ENCODE measurements around the gene MTTP. TPM values are rescaled to one million over a fixed set of nuclear protein-coding genes. Genes with fewer than 3 reads are reported as not detected.

Gene MTTP
- polyA plus RNA-seq, 4 donors = 108 to 429 (median 220) TPM

GRCh38 chr4:99540277-99540939 lies 34.2 kb upstream of the MTTP start:
- Histone ChIP-seq H3K27me3 (ENCODE audit: control insufficient read depth in 3 of 3, insufficient read depth in 3 of 3, low read length in 3 of 3) (no peaks in the 10 kb centered on the region), H3K27ac (ENCODE audit: low read depth in 1 of 3, low read length in 2 of 3) (peak overlapping the region in 1 of 3 donors; percentile 83), H3K9me3 (ENCODE audit: control insufficient read depth in 2 of 2, insufficient read depth in 1 of 2, low read depth in 1 of 2, low read length in 1 of 2) (peaks cover 0 to 5% of the 10 kb centered on the region in 2 donors), H3K4me3 (ENCODE audit: low read depth in 1 of 3, low read length in 3 of 3) (no peak overlapping the region), H3K36me3 (ENCODE audit: control insufficient read depth in 3 of 3, insufficient read depth in 2 of 3, low read depth in 1 of 3, low read length in 3 of 3) (no peaks in the 10 kb centered on the region), H3K4me1 (ENCODE audit: control insufficient read depth in 3 of 3, insufficient read depth in 2 of 3, low read depth in 1 of 3, low read length in 2 of 3) (peaks cover 5 to 37% (median 9%) of the 10 kb centered on the region in 3 donors)
- DNase-seq (peak; percentile 43 to 48), FAIRE-seq (peak; percentile 73)

- FAIRE-seq (no peak), DNase-seq (no peak)
- 97 to 98% (median 97%) methylated on average over 2 of the region's 2 CpGs for WGBS, 3 donors
- peaks cover 0 to 3% (median 2%) of the 10 kb centered on the region in 3 donors for H3K36me3 ChIP-seq (ENCODE audit: control insufficient read depth in 3 of 3, insufficient read depth in 2 of 3, low read depth in 1 of 3, low read length in 3 of 3)
- no peak overlapping the region for H3K4me3 ChIP-seq (ENCODE audit: low read depth in 1 of 3, low read length in 3 of 3)
- H3K9me3 ChIP-seq (ENCODE audit: control insufficient read depth in 2 of 2, insufficient read depth in 1 of 2, low read depth in 1 of 2, low read length in 1 of 2) = no peaks in the 10 kb centered on the region
- H3K4me1 ChIP-seq (ENCODE audit: control insufficient read depth in 3 of 3, insufficient read depth in 2 of 3, low read depth in 1 of 3, low read length in 2 of 3) = no peaks in the 10 kb centered on the region
- no peak overlapping the region for H3K27ac ChIP-seq (ENCODE audit: low read depth in 1 of 3, low read length in 2 of 3)
- H3K27me3 ChIP-seq (ENCODE audit: control insufficient read depth in 3 of 3, insufficient read depth in 3 of 3, low read length in 3 of 3) = no peaks in the 10 kb centered on the region
These were observed 21.8 kb upstream of the MTTP start for GRCh38 chr4:99552872-99553271.

- peak; percentile 67 for FAIRE-seq
These were observed 11.1 kb upstream of the MTTP start, which contains the start of gene TRMT10A for GRCh38 chr4:99563310-99564186. Gene TRMT10A (minus strand): TSS chr4:99564039. CDS start chr4:99559338, 4,701 bp downstream.

GRCh38 chr4:99564921-99565320 lies 9.7 kb upstream of the MTTP start:
- no peak for FAIRE-seq
- Histone ChIP-seq H3K4me3 (ENCODE audit: low read depth in 1 of 3, low read length in 3 of 3) (no peak overlapping the region), H3K36me3 (ENCODE audit: control insufficient read depth in 3 of 3, insufficient read depth in 2 of 3, low read depth in 1 of 3, low read length in 3 of 3) (no peaks in the 10 kb centered on the region), H3K9me3 (ENCODE audit: control insufficient read depth in 2 of 2, insufficient read depth in 1 of 2, low read depth in 1 of 2, low read length in 1 of 2) (no peaks in the 10 kb centered on the region), H3K27ac (ENCODE audit: low read depth in 1 of 3, low read length in 2 of 3) (no peak overlapping the region), H3K27me3 (ENCODE audit: control insufficient read depth in 3 of 3, insufficient read depth in 3 of 3, low read length in 3 of 3) (no peaks in the 10 kb centered on the region), H3K4me1 (ENCODE audit: control insufficient read depth in 3 of 3, insufficient read depth in 2 of 3, low read depth in 1 of 3, low read length in 2 of 3) (peaks cover 0 to 4% (median 0%) of the 10 kb centered on the region in 3 donors)
- DNase-seq = no peak

More at GRCh38 chr4:99563310-99564186, 11.1 kb upstream of the MTTP start, which contains the start of gene TRMT10A:
- peak; percentile 97 to 99 for DNase-seq
- peak within 1 kb of the TSS; percentile 92 to 98 (median 97) for H3K27ac ChIP-seq (ENCODE audit: low read depth in 1 of 3, low read length in 2 of 3)
- H3K4me3 ChIP-seq (ENCODE audit: low read depth in 1 of 3, low read length in 3 of 3) = peak within 1 kb of the TSS; percentile 55 to 85 (median 62)
- no peaks in the 10 kb centered on the region for H3K9me3 ChIP-seq (ENCODE audit: control insufficient read depth in 2 of 2, insufficient read depth in 1 of 2, low read depth in 1 of 2, low read length in 1 of 2)
- H3K36me3 ChIP-seq (ENCODE audit: control insufficient read depth in 3 of 3, insufficient read depth in 2 of 3, low read depth in 1 of 3, low read length in 3 of 3) = no peaks in the 10 kb centered on the region
- no peaks in the 10 kb centered on the region for H3K27me3 ChIP-seq (ENCODE audit: control insufficient read depth in 3 of 3, insufficient read depth in 3 of 3, low read length in 3 of 3)
- H3K4me1 ChIP-seq (ENCODE audit: control insufficient read depth in 3 of 3, insufficient read depth in 2 of 3, low read depth in 1 of 3, low read length in 2 of 3) = peaks cover 0 to under 1% (median 0%) of the 10 kb centered on the region in 3 donors
- 0% methylated on average over 46 to 48 of the region's 48 CpGs for WGBS, 3 donors

GRCh38 chr4:99571883-99572282 lies 2.7 kb upstream of the MTTP start:
- Histone ChIP-seq H3K4me3 (ENCODE audit: low read depth in 1 of 3, low read length in 3 of 3) (no peak overlapping the region), H3K27ac (ENCODE audit: low read depth in 1 of 3, low read length in 2 of 3) (peak overlapping the region in 1 of 3 donors; percentile 92), H3K4me1 (ENCODE audit: control insufficient read depth in 3 of 3, insufficient read depth in 2 of 3, low read depth in 1 of 3, low read length in 2 of 3) (peaks cover 0 to 16% (median 0%) of the 10 kb centered on the region in 3 donors), H3K27me3 (ENCODE audit: control insufficient read depth in 3 of 3, insufficient read depth in 3 of 3, low read length in 3 of 3) (no peaks in the 10 kb centered on the region), H3K36me3 (ENCODE audit: control insufficient read depth in 3 of 3, insufficient read depth in 2 of 3, low read depth in 1 of 3, low read length in 3 of 3) (no peaks in the 10 kb centered on the region), H3K9me3 (ENCODE audit: control insufficient read depth in 2 of 2, insufficient read depth in 1 of 2, low read depth in 1 of 2, low read length in 1 of 2) (no peaks in the 10 kb centered on the region)
- WGBS, 3 donors = 10 to 34% (median 13%) methylated on average over 1 of the region's 1 CpG
- DNase-seq (peak; percentile 58 to 75), FAIRE-seq (no peak)

GRCh38 chr4:99572527-99573240 lies 1.9 kb upstream of the MTTP start:
- H3K4me3 ChIP-seq (ENCODE audit: low read depth in 1 of 3, low read length in 3 of 3) = no peak overlapping the region
- H3K4me1 ChIP-seq (ENCODE audit: control insufficient read depth in 3 of 3, insufficient read depth in 2 of 3, low read depth in 1 of 3, low read length in 2 of 3) = peaks cover 0 to 16% (median 0%) of the 10 kb centered on the region in 3 donors
- H3K36me3 ChIP-seq (ENCODE audit: control insufficient read depth in 3 of 3, insufficient read depth in 2 of 3, low read depth in 1 of 3, low read length in 3 of 3) = no peaks in the 10 kb centered on the region
- peak; percentile 44 for FAIRE-seq
- WGBS, 3 donors = 39 to 51% (median 41%) methylated on average over 6 of the region's 6 CpGs
- H3K27me3 ChIP-seq (ENCODE audit: control insufficient read depth in 3 of 3, insufficient read depth in 3 of 3, low read length in 3 of 3) = no peaks in the 10 kb centered on the region
- DNase-seq = peak; percentile 81 to 84
- H3K27ac ChIP-seq (ENCODE audit: low read depth in 1 of 3, low read length in 2 of 3) = peak overlapping the region in 2 of 3 donors; percentile 45 to 92
- H3K9me3 ChIP-seq (ENCODE audit: control insufficient read depth in 2 of 2, insufficient read depth in 1 of 2, low read depth in 1 of 2, low read length in 1 of 2) = no peaks in the 10 kb centered on the region

- Histone ChIP-seq H3K4me3 (ENCODE audit: low read depth in 1 of 3, low read length in 3 of 3) (peak overlapping the region in 1 of 3 donors; percentile 0), H3K9me3 (ENCODE audit: control insufficient read depth in 2 of 2, insufficient read depth in 1 of 2, low read depth in 1 of 2, low read length in 1 of 2) (no peaks in the 10 kb centered on the region), H3K27ac (ENCODE audit: low read depth in 1 of 3, low read length in 2 of 3) (peak overlapping the region in 2 of 3 donors; percentile 48 to 92), H3K36me3 (ENCODE audit: control insufficient read depth in 3 of 3, insufficient read depth in 2 of 3, low read depth in 1 of 3, low read length in 3 of 3) (no peaks in the 10 kb centered on the region), H3K4me1 (ENCODE audit: control insufficient read depth in 3 of 3, insufficient read depth in 2 of 3, low read depth in 1 of 3, low read length in 2 of 3) (peaks cover 0 to 12% (median 0%) of the 10 kb centered on the region in 3 donors), H3K27me3 (ENCODE audit: control insufficient read depth in 3 of 3, insufficient read depth in 3 of 3, low read length in 3 of 3) (no peaks in the 10 kb centered on the region)
- DNase-seq (peak in 1 of 2 donors; percentile 38), FAIRE-seq (no peak)
- WGBS, 3 donors = 79 to 90% (median 81%) methylated on average over 1 of the region's 1 CpG
These were observed 772 bp upstream of the MTTP start for GRCh38 chr4:99573735-99574368.
